D721Med (cell line): ENCODE data around the gene ARHGEF10L.

Experiments used
- DNase-seq: peaks from one replicate; pipeline ENCODE4 v3.0.0; 2011; ENCODE audit warnings: low spot score; ENCODE audit not compliant: insufficient read length
- FAIRE-seq: peaks from 2 replicates; lab custom pipeline; 2011; peaks lifted over from hg19 to GRCh38; lab: Jason Lieb, UNC
- CTCF ChIP-seq: IDR thresholded peaks from 2 replicates; pipeline ENCODE4 v1.5.1; 2012; ENCODE audit warnings: mild to moderate bottlenecking, control low read depth; ENCODE audit not compliant: insufficient read depth; ENCODE audit errors: missing control alignments

Gene ARHGEF10L

GRCh38 chr1:17579951-17580939 lies 40.7 kb downstream of the ARHGEF10L start:
- DNase-seq (no peak), FAIRE-seq (no peak)
- TF ChIP-seq CTCF, result no peak

GRCh38 chr1:17581389-17582123 lies 42.1 kb downstream of the ARHGEF10L start:
- DNase-seq, result no peak
- TF ChIP-seq CTCF, result no peak
- no peak for FAIRE-seq

GRCh38 chr1:17582124-17582774 lies 42.8 kb downstream of the ARHGEF10L start:
- no peak for TF ChIP-seq CTCF
- DNase-seq (no peak), FAIRE-seq (no peak)

DNA sequence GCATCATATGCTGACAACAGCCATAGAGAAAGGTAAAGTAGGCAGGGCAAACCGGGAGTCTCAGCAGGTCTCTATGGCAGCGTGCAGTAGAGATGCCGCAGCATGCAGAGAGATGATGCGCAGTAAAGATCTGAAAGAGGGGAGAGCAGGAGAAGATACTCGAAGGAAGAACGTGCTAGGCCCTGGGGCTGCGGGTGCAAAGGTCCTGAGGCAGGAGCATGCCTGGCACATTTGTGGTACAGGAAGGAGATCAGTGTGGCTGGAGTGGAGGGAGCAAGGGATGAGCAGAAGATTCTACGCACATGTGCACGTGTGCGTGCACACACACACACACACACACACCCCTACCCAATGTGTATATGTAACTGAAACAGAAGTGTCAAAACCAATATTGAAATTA lies 45.0 kb downstream of the ARHGEF10L start:
- FAIRE-seq (no peak), DNase-seq (no peak)
- TF ChIP-seq CTCF, result no peak

DNA sequence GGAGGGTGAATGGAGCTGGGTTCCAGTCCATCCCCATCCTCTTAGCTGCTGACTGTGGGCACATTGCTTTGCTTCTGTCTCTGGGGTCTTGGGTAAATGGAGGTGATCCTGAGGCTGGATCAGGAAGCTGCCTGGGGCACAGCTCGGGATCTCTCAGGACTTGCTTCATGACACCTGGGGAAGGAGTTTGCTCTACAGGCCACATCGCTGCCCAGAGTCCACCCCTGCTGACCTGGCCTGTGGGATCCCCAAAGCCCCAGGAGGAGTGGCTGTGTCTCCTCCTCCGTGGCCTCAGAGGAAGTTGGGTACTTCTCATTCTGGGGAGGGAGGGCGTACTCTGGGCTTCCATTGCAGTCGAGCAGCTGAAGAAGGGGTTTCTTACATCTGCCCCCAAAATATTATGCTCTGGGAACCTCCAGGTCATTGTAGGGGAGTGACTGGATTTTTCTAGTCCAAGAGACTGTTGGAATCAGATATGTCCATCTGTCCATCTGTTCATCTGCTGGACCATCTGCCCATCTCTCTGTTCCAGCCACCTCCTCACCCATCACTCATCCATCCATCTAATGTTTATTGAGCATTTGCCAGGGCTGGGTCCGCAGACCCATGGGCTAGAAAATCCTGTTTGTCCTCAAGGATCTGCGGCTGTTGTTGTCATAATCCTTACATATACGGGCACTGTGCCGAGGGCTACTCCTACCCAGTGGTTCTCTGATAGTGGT lies 45.9 kb downstream of the ARHGEF10L start:
- no peak for FAIRE-seq
- DNase-seq, result no peak
- no peak for TF ChIP-seq CTCF

- FAIRE-seq, result no peak
These were observed 46.9 kb downstream of the ARHGEF10L start for GRCh38 chr1:17586172-17586964.

More at GRCh38 chr1:17586172-17586964, 46.9 kb downstream of the ARHGEF10L start:
- TF ChIP-seq CTCF, result no peak
- DNase-seq, result no peak
